HG03039 (cell line): ENCODE measurements around the gene DRAXIN.

Source experiments
- ATAC-seq: cut with Tn5 transposase; IDR thresholded peaks from one replicate; pipeline ENCODE4 v1.9.1; 2021; ENCODE audit warnings: mild to moderate bottlenecking, moderate library complexity; ENCODE audit not compliant: unreplicated experiment

DRAXIN gene

GRCh38 chr1:11654939-11655808 is 36.3 kb upstream of the DRAXIN start:
- peak; percentile 18 for ATAC-seq

- ATAC-seq = no peak
Observed at GRCh38 chr1:11657654-11658053, 33.9 kb upstream of the DRAXIN start.

- no peak for ATAC-seq
Observed at GRCh38 chr1:11658542-11658941, 33.0 kb upstream of the DRAXIN start.

- ATAC-seq = no peak
Observed at GRCh38 chr1:11659748-11660147, 31.8 kb upstream of the DRAXIN start.

- no peak for ATAC-seq
Observed at GRCh38 chr1:11661103-11661502, 30.4 kb upstream of the DRAXIN start.

GRCh38 chr1:11664336-11665065 is 27.0 kb upstream of the DRAXIN start:
- peak; percentile 30 for ATAC-seq

- ATAC-seq = no peak
Observed at GRCh38 chr1:11668516-11668915, 23.0 kb upstream of the DRAXIN start.

GRCh38 chr1:11670747-11671146 is 20.8 kb upstream of the DRAXIN start:
- ATAC-seq = no peak

DNA sequence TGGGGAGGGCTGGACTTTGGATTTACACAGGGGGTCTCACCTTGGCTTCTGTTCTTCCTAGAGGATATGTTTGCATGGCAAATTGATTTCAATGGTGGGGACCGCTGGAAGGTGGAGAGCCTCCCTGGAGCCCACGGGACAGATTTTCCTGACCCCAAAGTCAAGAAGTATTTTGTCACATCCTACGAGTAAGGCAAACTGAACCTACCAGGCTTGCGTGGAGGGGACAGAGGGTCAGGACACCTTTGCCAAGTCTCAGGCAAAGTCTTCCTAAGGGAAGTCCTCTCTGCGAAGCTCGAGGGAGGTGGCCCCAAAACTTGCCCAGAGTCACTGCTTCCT is 20.3 kb upstream of the DRAXIN start:
- ATAC-seq = no peak

GRCh38 chr1:11671544-11672286 is 19.8 kb upstream of the DRAXIN start:
- no peak for ATAC-seq

GRCh38 chr1:11673089-11673769 is 18.3 kb upstream of the DRAXIN start:
- ATAC-seq = no peak

GRCh38 chr1:11674488-11674887 is 17.0 kb upstream of the DRAXIN start:
- no peak for ATAC-seq

DNA sequence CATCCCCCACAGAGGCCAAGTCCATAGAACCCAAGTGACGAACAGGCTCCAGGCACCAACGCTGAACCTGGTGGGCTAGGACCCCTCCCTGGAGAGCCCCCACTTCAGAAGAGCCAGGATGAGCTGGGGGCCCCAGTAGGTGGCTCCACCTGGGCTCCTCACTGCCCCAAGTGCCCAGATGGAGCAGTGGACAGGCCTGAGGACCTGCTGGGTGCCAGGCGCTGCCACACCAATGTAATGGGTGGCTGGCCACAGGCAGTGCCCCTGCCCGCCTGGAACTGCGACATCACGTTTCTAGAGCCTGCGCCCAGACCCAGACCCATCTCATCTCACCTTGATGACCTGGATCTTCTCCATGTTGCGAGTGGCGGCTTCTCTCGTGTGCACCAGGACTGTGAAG is 16.2 kb upstream of the DRAXIN start:
- no peak for ATAC-seq

DNA sequence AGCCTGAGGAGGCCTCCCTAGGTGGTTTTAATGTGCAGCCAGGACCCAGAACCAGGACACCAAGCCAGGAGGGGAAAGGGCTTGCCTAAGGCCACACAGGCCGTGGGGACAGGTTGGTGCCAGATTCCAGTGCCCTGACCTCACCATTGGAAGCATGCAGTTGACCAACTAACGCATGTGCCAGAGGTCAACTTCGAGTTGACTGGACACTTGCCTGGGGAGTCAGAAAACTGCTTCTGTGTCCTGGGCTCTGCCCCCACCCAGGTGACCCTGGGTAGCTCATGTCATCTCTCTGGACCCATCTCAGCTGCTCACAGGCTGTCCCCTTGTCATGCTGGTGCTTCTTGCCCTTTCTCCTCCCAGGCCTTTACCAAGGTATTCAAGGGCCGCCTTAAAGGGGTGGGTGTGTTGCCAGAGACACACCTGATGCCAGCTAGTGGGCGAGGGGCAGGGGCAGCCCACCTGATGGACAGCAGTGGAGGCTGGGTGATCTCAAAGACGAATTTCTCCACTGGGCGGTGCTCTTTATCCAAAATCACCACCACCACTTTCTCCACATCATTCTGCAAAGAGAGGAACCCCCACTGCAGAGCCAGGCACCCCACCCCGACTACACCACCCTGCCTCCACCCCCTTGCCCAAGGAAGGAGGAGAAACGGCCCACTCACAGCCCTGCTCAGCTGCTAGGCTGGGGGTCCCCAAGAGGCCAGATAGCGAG is 15.0 kb upstream of the DRAXIN start:
- ATAC-seq = no peak

- no peak for ATAC-seq
Observed at GRCh38 chr1:11678442-11678841, 13.1 kb upstream of the DRAXIN start.

DNA sequence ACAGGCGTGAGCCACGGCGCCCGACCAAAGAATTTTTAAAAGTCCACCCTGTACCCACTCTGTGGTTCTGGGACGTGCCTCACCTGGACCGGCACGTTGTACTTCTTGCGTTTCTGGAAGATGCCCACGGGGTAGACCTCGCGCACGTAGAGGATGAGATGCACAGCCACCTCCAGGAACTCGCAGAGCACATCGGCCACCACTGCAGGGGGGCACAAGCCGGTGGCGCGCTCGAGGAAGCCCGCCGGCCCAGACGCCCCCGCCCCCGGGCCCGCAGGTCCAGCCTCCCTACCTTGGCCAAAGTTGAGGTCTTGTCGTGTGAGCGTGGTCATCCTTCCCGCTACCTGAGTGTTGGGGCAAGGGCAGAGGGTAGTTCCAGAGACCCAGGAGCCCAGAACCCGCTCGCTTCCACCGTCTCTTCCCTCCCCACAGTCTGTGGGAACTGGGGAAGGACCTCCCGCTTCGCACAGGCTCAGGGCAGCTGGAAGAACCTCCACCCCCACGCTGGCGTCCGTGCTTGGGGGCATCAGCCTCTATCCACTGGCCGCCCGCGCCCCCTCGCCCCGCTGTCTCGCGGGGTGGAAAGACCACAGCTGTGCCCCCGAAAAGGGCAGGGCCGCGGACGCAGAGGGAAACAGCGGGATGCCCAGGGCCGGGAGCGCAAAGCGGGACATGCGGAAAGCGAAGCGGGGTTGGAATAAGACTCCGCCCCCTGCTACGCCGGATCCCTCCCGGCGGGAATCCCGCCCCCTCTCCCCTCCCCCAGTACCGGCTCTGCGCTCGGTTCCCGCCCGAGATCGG is 11.0 kb upstream of the DRAXIN start:
- ATAC-seq = peak; percentile 18

- ATAC-seq = peak; percentile 76
Observed at GRCh38 chr1:11681071-11681771, 10.3 kb upstream of the DRAXIN start, which contains the start of gene MAD2L2. Gene MAD2L2, minus strand, starts transcription at chr1:11681148. Its CDS starts 547 bp downstream, at chr1:11680601.

DNA sequence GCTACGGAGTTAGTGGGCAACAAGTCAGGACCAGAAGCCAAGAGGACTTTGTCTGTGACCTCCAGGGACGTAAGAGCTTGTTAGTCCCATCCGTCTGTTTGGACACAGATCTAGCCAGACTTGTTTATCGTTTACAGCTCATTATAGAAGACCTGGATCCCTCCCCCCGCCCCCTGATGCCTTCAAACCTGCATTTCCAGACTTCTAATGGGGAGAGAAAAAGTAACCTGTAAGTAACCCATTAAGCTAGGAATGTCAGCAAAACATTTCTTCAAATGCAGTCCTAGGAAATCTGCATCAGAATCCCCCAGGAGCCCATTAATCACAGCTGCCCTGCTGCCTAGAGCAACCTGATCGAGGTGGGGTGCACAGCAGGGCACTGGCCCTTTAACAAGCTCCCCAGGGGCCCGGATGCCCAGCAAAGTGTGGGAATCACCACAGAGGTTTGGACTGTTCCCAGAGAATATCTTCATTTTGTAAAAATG is 9.2 kb upstream of the DRAXIN start:
- ATAC-seq = no peak

DNA sequence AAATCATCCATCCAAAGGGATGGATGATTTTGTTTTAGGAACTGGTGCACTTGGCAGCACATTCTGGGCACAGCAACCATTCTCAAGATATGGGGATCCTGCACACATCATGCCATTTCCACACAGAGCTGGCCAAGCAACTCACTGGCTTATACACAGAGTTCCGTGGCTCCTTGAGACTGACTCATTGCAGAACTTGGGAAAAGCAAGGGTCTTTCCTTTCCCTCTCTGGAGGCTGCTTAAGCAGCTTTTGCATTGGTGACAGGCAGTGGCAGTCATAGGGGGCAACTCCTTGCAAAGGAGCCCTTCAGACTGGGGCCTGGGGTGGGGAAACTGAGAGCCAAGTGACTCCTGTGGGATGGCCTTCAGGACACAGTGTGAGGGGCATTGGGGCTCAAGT is 8.7 kb upstream of the DRAXIN start:
- ATAC-seq = no peak
